Activated CD8-positive, alpha-beta memory T cell treated with anti-CD3 and anti-CD28 coated beads for 4 hours (primary cell): ENCODE data around the gene MAP3K19.
"Not testable (repeated sequence)": the region's sequence is repeated elsewhere in the genome, so short reads cannot be mapped to it uniquely, and the experiment has no call there.

Experiments
- DNase-seq, 2 donors: peaks; one replicate each; pipeline ENCODE4 v3.0.0-alpha.2; 2020; ENCODE audit warnings: low read depth in 2 of 2

Gene MAP3K19

GRCh38 chr2:135052042-135052876 is 5.0 kb upstream of the MAP3K19 start, which contains the start of gene RAB3GAP1:
RAB3GAP1 (plus strand) TSS chr2:135052292; CDS start chr2:135052308, 16 bp downstream.
- peak; percentile 81 to 90 for DNase-seq

GRCh38 chr2:135050684-135051083 is 3.4 kb upstream of the MAP3K19 start:
- no peak for DNase-seq

GRCh38 chr2:135050132-135050531 is 2.9 kb upstream of the MAP3K19 start:
- no peak for DNase-seq

- no peak for DNase-seq
Measured at GRCh38 chr2:135048122-135048521, 875 bp upstream of the MAP3K19 start.

GRCh38 chr2:135043345-135043744 is 3.9 kb downstream of the MAP3K19 start:
- no peak for DNase-seq

GRCh38 chr2:135037831-135038230 is 9.4 kb downstream of the MAP3K19 start:
- DNase-seq = no peak

GRCh38 chr2:135033216-135033615 is 14.0 kb downstream of the MAP3K19 start:
- DNase-seq = not testable (repeated sequence)

GRCh38 chr2:135030826-135031225 is 16.4 kb downstream of the MAP3K19 start:
- DNase-seq = no peak

GRCh38 chr2:135029481-135030134 is 17.6 kb downstream of the MAP3K19 start:
- DNase-seq = no peak

- DNase-seq = no peak
Measured at GRCh38 chr2:135023886-135024485, 23.3 kb downstream of the MAP3K19 start.

- no peak for DNase-seq
Measured at GRCh38 chr2:135022952-135023880, 24.0 kb downstream of the MAP3K19 start.

- no peak for DNase-seq
Measured at GRCh38 chr2:135021618-135022017, 25.6 kb downstream of the MAP3K19 start.

- DNase-seq = no peak
Measured at GRCh38 chr2:135011633-135012032, 35.6 kb downstream of the MAP3K19 start.

GRCh38 chr2:135010200-135010942 is 36.9 kb downstream of the MAP3K19 start:
- DNase-seq = no peak

GRCh38 chr2:135009339-135009738 is 37.9 kb downstream of the MAP3K19 start:
- no peak for DNase-seq

- DNase-seq = no peak
Measured at GRCh38 chr2:135005753-135006152, 41.5 kb downstream of the MAP3K19 start.

- peak; percentile 44 to 45 for DNase-seq
Measured at GRCh38 chr2:135004005-135004746, 43.1 kb downstream of the MAP3K19 start.

GRCh38 chr2:135002836-135003235 is 44.4 kb downstream of the MAP3K19 start:
- DNase-seq = no peak

GRCh38 chr2:134999521-134999920 is 47.7 kb downstream of the MAP3K19 start:
- DNase-seq = no peak

- no peak for DNase-seq
Measured at GRCh38 chr2:134988994-134989605, 58.1 kb downstream of the MAP3K19 start.
